HG03066 (cell line): ENCODE data around the gene CFAP69.
A peak's percentile ranks its signal among the peaks of the same experiment; 100 is the strongest.

Experiments
- ATAC-seq: cut with Tn5 transposase; IDR thresholded peaks from one replicate; pipeline ENCODE4 v1.9.1; 2021; ENCODE audit warnings: low read depth; ENCODE audit not compliant: unreplicated experiment

Gene CFAP69

GRCh38 chr7:90269163-90269562, 24.2 kb downstream of the CFAP69 start:
- no peak for ATAC-seq

GRCh38 chr7:90270431-90271178, 25.6 kb downstream of the CFAP69 start:
- ATAC-seq, result no peak

GRCh38 chr7:90271753-90272152, 26.8 kb downstream of the CFAP69 start:
- ATAC-seq, result no peak

DNA sequence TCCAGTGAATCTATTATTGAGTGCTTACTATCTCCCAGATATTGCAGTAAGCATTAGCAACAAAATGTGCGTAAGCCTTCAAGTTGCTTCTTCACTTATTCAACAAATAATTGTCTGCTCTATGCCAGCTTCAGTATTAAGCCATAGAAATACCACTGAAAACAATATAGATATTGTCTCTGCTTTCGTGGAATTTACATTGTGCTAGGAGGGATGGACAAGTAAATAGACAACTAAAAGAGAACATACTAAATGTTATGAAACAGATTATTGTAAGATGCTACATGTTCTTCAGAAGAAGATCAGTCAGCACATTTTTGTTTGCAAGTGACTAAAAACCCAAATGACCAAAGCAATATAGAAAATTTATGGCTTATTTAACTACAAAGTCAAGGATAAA, 27.3 kb downstream of the CFAP69 start:
- no peak for ATAC-seq

GRCh38 chr7:90274161-90274560, 29.2 kb downstream of the CFAP69 start:
- no peak for ATAC-seq

DNA sequence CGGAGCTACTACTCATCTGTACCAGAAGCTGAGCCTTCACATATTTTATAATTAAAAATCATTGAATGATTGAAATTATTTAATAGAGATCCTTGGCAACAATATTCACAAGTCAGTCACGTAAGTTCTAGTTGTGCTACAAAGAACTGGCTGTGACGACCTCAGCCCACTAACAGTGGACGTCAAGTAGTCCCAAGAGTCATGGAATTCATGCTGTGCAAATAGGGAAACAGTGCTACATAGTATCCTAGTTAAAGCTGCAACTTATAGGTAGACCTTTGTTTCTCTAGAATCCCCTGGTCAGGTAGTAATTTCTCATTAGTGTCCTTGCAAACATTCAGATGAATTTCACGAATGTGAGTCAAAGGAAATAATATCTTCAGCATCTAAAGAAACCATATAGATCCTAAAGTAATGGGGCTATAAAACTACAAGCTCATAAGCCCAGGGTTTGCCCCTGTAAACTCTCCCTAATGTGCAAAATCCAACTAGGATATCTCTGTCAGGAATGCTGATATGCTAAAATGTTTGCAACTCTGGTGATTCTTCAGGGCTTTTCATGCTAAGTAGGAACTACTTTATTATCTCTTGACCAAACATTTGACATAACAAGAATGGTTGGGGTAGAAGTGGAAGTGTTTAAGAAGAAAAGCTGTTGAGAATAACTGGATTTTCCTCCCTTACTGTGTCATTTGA, 31.2 kb downstream of the CFAP69 start:
- no peak for ATAC-seq

GRCh38 chr7:90288154-90288553, 43.2 kb downstream of the CFAP69 start:
- ATAC-seq, result no peak

GRCh38 chr7:90290244-90291113, 45.5 kb downstream of the CFAP69 start:
- ATAC-seq, result no peak

GRCh38 chr7:90298145-90299038, 53.4 kb downstream of the CFAP69 start:
- ATAC-seq, result peak; percentile 95

DNA sequence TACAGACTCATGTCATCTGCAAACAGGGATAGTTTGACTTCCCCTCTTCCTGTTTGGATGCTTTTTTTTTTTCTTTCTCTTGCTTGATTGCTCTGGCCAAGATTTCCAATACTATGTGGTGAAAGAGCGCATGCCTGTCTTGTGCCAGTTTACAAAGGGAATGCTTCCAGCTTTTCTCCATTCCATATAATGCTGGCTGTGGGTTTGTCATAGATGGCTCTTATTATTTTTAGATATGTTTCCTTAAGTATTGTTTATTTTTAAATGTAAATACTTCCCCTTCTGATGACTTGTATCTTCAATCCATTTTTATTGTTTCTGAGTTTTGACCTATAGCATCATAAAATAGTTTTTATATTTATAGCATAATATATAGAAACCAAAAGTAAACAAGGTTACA, 58.3 kb downstream of the CFAP69 start:
- no peak for ATAC-seq

GRCh38 chr7:90309872-90310271, 64.9 kb downstream of the CFAP69 start:
- no peak for ATAC-seq

DNA sequence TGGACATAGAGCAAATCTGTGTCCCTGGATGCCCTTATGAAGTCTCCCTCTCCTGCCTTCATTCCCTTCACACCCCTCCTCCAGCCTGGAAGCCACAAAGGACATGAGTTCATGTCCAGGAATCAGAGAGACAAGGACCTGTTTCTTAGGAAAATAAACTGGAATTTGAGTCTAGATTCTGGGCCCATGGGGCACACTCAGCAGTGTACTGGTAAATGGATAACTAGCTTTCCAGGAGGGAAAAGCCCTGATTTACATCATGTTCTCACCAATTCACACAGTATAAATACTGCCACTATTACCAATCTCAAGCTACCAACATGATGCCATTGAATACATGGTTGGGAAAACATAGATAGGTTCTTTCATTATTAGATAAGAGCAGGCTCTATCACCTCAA, 66.2 kb downstream of the CFAP69 start:
- no peak for ATAC-seq

GRCh38 chr7:90312745-90313144, 67.8 kb downstream of the CFAP69 start:
- ATAC-seq, result no peak

DNA sequence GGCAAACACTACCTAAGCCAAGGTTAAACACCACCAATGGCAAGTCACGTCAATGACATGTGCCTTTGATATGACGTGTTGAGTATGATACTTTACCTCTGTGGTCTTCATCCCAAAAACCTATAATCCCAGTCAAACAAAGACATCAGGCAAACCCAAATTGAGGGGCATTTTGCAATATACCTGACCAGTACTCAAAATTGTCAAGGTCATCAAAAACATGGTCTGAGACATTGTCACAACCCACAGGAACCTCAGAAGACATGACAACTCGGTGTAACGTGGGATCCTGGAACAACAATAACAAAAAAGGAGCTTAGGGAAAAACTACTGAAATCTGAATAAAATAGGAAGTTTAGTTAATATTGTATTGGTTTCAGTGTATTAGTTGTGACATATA, 68.9 kb downstream of the CFAP69 start:
- no peak for ATAC-seq

- no peak for ATAC-seq
Measured at GRCh38 chr7:90320014-90320413, 75.0 kb downstream of the CFAP69 start.

DNA sequence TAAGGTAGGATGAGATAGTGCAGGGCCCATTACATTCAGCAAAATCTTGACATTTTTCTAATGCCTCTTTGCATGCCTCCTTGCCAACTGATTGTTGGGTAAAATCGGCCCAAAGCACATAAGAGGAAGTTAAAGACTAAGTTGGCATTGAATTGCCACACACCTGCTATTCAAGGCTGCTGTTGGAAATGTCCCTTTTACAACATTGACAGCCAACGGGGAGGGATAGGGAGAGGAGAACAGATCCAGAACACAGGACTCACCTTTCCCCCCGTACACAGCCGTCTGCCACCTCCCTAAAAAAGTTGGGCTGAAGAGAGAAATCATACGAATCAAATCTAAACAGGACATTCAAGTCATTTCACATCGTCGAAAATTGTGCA, 75.4 kb downstream of the CFAP69 start:
- ATAC-seq, result no peak

- no peak for ATAC-seq
Measured at GRCh38 chr7:90320801-90321494, 76.0 kb downstream of the CFAP69 start, which contains the start of gene FAM237B. Gene FAM237B, minus strand, starts transcription at chr7:90321304. Its CDS starts 1,556 bp downstream, at chr7:90319748.

DNA sequence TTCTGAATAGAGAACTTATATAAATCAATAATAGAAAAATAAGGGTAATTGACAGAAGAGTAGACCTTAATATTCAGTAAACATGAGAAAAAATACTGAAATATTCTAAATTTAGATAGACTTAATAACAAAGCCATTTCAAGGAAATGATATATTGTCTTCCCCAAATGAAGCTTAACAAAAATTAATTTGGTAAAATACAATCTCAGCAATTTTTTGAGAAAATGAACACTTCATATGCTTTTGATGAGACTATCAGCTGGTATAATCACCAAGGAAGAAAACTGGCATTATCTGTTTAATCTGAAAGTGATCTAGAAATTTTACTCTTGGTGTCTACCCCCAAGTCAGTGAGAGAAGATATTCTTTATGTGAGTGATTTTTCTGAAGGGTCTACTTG, 77.9 kb downstream of the CFAP69 start:
- ATAC-seq, result no peak

DNA sequence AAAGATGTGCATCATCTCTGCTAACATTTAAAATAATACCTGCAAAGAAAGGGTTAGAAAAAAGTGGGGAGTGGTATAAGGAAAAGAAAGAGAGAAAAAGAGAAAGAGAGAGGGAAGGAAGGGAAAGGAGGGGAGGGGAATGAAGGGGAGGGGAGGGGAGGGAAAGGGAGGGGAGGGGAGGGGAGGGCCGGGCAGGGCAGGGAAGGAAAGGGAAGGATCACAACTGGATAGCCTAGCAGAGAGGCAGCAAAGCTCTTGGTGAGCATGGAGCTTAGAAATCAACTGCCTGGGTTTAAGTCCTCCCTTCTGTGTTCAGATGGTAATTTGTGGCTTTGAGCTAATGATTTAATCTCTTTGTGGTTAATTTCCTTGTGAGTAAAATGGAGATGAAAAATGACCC, 81.5 kb downstream of the CFAP69 start:
- ATAC-seq, result no peak
